Heart right ventricle (tissue), 16 donors: Measurements from ENCODE around the gene WDR18. TPM values are rescaled to one million over a fixed set of nuclear protein-coding genes. Genes with fewer than 3 reads are reported as not detected.
A peak's percentile ranks its signal among the peaks of the same experiment; 100 is the strongest.
"Not testable (repeated sequence)": the region's sequence is repeated elsewhere in the genome, so short reads cannot be mapped to it uniquely, and the experiment has no call there.

Experiments
- ATAC-seq, 8 donors: fragments of 200-7000 bp; cut with Tn5 transposase; one replicate each; pipeline ENCODE4 v1.9.1; 2020; ENCODE audit warnings: mild to moderate bottlenecking in 8 of 8, moderate library complexity in 8 of 8, moderate number of reproducible peaks in 1 of 8
- DNase-seq, 2 donors: peaks; one replicate each; pipeline ENCODE4 v3.0.0-alpha.2; 2020
- H3K27ac ChIP-seq, 10 donors: fragments of 200-600 bp; sonication (generic) in 2 of 10; one replicate each; pipeline versions ENCODE4 v1.5.0 to v1.8.0; 2020 to 2022; ENCODE audit warnings: mild to moderate bottlenecking in 3 of 10
- H3K27me3 ChIP-seq, 7 donors: fragments of 200-600 bp; one replicate each; pipeline ENCODE4 v1.8.0; 2021 to 2022; ENCODE audit warnings: mild to moderate bottlenecking in 2 of 7
- H3K36me3 ChIP-seq, 9 donors: fragments of 200-600 bp; sonication (generic) in 1 of 9; one replicate each; pipeline versions ENCODE4 v1.5.0 to v1.8.0; 2020 to 2022; ENCODE audit warnings: mild to moderate bottlenecking in 2 of 9
- H3K4me1 ChIP-seq, 9 donors: fragments of 200-600 bp; sonication (generic) in 1 of 9; one replicate each; pipeline versions ENCODE4 v1.5.0 to v1.8.0; 2020 to 2022; ENCODE audit warnings: mild to moderate bottlenecking in 4 of 9
- H3K4me3 ChIP-seq, 10 donors: fragments of 200-600 bp; sonication (generic) in 2 of 10; one replicate each; pipeline versions ENCODE4 v1.5.0 to v1.8.0; 2020 to 2022; ENCODE audit warnings: mild to moderate bottlenecking in 7 of 10, moderate library complexity in 2 of 10
- H3K9me3 ChIP-seq, 11 donors: fragments of 200-600 bp in 10 of 11; sonication (generic) in 2 of 11; one replicate each; pipeline versions ENCODE4 v1.5.0 to v1.8.0; 2013 to 2022; ENCODE audit warnings: mild to moderate bottlenecking in 2 of 11, control low read depth in 1 of 11, moderate library complexity in 1 of 11
- CTCF ChIP-seq, 9 donors: fragments of 200-600 bp; sonication (generic) in 2 of 9; IDR thresholded peaks; one replicate each; pipeline versions ENCODE4 v1.5.0 to v1.8.0; 2021 to 2022; ENCODE audit warnings: antibody characterized with exemption in 9 of 9, mild to moderate bottlenecking in 5 of 9, moderate library complexity in 1 of 9
- WGBS, 2 donors: extraction: QIAGEN DNeasy Blood & Tissue Kit; methylation state at CpG; one replicate each; pipeline ENCODE4 v1.1.7; 2013; ENCODE audit warnings: inconsistent platforms in 1 of 2; 5-methylcytosine and 5-hydroxymethylcytosine counted together
- intact Hi-C, 10 donors: fragments of 100-400 bp; cut with DNase I; formaldehyde crosslinking; loops; one replicate each; pipeline versions ENCODE4 v1.11.1 to v1.14.2; 2022
- polyA plus RNA-seq, 2 donors: library from polyadenylated mRNA; stranded (reverse); fragments of 200-250 nt; gene quantifications; one replicate each; pipeline ENCODE4 v1.2.3, GENCODE V29; 2013
- total RNA-seq, 10 donors: library from RNA; stranded (reverse); fragmentation: NEBNext Ultra II Directional in 3 of 10; extraction: Animal tissue kit (Norgen Biotek cat#: 25700) in 3 of 10; gene quantifications; one replicate each; pipeline versions ENCODE4 v1.2.1 to v1.2.4, GENCODE V29; 2021 to 2023
- donor health status: Arrhythmogenic right ventricular cardiomyopathy.
- donor health status: ischemic (EF 13 %, LVEDD 7.1; RV severe dilation, severe dysfunction).
- donor health status: healthy with polysubstance abuse.
- donor health status: DM: no; HTN: yes; CAD: no.
- donor health status: DM: no; HTN: no; CAD: no.
- donor health status: ischemic (EF 25% LVEDD 6.9; RV normal size, moderate dysfunction).
- donor health status: ischemic (EF 25% LVEDD 5.7; RV mildly dilated, moderate dysfunction).
- donor health status: healthy.
- donor health status: DM: yes; HTN: yes; CAD: no.
- donor health status: Ischemic cardiomyopathy.
- donor health status: ischemic (EF 35%, LVEDD 5.7; RV mildly dilated, moderate dysfunction).
- donor health status: nonischemic (EF 11% LVEDD 7.7; RV severe dilation, severe dysfunction).
- donor health status: DM: yes; HTN: yes; CAD: no.
- donor health status: PGD.
- donor health status: ischemic (EF 29% LVEDD 5.4; RV normal size, mild dysfunction).
- donor health status: nonischemic (EF 23%, LVEDD 6.1; RV moderate dilation, normal function).

The WDR18 gene
- total and polyA plus RNA-seq, 12 donors = 17.3 to 66.4 (median 21.0) TPM

DNA sequence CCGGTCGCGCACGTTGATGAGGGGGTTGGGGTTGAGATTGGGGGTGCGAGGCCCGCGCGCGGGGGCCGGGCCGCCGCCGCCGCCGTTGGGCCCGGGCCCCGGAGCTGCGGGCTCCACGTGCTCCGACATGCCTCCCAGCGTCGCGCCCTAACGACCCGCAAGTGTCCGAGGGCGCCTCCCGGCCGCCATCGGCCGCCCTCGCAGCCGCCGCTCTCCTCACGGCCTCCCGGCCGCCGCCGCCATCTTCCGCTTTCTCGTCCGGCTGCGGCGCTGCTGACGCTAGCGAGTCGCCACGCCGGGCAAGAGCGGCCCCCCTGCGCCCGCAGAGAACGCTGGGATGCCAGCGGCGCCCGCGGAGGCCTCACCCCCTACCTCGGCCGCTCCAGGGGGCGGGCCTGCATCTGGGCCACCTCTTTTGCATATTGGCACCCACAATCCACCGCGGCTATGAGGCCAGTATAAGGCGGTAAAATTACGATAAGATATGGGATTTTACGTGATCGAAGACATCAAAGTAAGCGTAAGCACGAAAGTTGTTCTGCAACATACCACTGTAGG is 36.8 kb downstream of the WDR18 start, which contains the start of gene TMEM259:
Gene TMEM259 (minus strand): TSS at position 256 of the 558 bp plus-strand sequence. CDS start 127 bp downstream, at position 129.
- intact Hi-C loops = loop anchor here in 5 of 10 donors (1.0 to 5.0 kb wide), 4 partner anchors 37 to 82 kb away; partner anchors contain the start of genes GPX4 (in 4 of the 5), POLR2E (in 1 of the 5) and WDR18 (in 1 of the 5)
- TF ChIP-seq CTCF (IDR thresholded peaks at IDR 0.05) = no peak
- WGBS, 2 donors = 0% methylated on average over 61 to 68 of the region's 68 CpGs

GRCh38 chr19:1023883-1024188 is 39.7 kb downstream of the WDR18 start:
- Histone ChIP-seq H3K4me1 (peaks cover 24 to 64% (median 47%) of the 10 kb centered on the region in 9 donors), H3K27ac (peak overlapping the region in 4 of 10 donors; percentile 89 to 97 (median 91))
- H3K27me3 ChIP-seq, H3K4me3 ChIP-seq, H3K36me3 ChIP-seq, DNase-seq, ATAC-seq, H3K9me3 ChIP-seq: not testable (repeated sequence)
- intact Hi-C loops = loop anchor here in 4 of 10 donors (5.0 kb wide), 2 partner anchors 73 to 78 kb away; partner anchors contain the start of genes GPX4 (in 3 of the 4) and POLR2E (in 1 of the 4)
- WGBS, 2 donors = 76 to 83% methylated on average over 5 of the region's 5 CpGs

More for the DNA sequence above, 36.8 kb downstream of the WDR18 start, which contains the start of gene TMEM259:
- Histone ChIP-seq H3K4me3 (peak within 1 kb of the TSS; percentile 54 to 91 (median 78)), H3K9me3 (no peaks in the 10 kb centered on the region), H3K27me3 (no peaks in the 10 kb centered on the region), H3K27ac (peak within 1 kb of the TSS; percentile 86 to 97 (median 92)), H3K36me3 (peaks cover 0 to 9% (median 0%) of the 10 kb centered on the region in 9 donors), H3K4me1 (peaks cover 41 to 66% (median 58%) of the 10 kb centered on the region in 9 donors)
- ATAC-seq (peak; percentile 88 to 94 (median 92)), DNase-seq (peak; percentile 97)

DNA sequence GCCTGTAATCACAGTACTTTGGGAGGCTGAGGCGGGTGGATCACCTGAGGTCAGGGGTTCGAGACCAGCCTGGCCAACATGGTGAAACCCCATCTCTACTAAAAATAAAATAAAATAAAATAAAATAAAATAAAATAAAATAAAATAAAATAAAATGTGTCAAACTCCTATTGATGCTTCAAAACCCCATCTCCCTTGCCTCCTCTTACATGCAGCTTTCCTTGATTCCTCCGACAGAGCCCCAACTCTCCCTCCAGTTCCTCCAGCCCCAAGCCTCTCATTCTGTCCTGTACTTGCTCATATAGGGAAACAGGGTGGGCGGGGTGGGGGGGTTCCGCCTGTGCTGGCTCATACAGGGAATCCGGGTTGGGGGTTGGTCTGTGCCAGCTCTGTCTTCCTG is 40.9 kb downstream of the WDR18 start:
- H3K27me3 ChIP-seq = not testable (repeated sequence)
- H3K27ac ChIP-seq = peak overlapping the region in 4 of 10 donors; percentile 95 to 99 (median 98)

DNA sequence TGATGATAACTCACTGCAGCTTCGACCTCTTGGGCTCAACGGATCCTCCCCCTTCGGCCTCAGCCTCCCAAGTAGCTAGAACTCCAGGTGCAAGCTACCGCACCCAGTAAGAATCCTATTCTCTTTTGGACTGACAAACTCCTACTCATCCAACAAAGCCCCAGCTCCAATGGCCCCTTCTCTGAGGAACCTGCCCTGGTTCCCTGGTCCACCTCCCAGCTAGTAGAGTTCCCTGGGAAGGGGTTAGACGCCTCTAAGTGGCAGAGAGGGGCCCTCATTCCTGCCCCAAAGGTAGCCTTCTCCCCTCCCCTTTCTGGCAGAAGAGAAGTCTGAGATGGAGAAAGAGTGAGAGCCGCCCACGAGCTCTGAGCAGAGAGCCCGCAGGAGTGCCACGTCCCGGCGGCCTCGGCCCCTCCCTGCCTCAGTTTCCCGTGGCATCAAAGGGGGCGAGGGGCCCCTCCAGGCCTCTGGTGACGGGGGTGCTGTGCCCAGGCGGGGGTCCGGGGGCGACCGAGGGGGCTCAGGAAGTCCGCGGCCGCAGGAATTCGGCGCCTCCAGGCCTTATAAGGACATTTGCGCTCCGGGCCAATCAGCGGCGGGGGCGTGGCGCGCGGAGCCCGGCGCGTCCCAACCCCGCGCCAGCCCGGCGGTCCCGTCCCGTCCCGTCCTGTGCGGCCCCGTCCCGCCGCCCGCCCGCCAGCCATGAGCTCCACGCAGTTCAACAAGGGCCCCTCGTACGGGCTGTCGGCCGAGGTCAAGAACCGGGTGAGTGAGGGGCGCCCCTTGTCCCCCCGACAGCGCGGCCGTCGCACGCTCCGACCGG is 42.0 kb downstream of the WDR18 start, which contains the start of gene CNN2:
Gene CNN2 (plus strand): TSS at position 649 of the 823 bp plus-strand sequence. CDS start 54 bp downstream, at position 703.
- Histone ChIP-seq H3K27ac (peak within 1 kb of the TSS; percentile 86 to 99 (median 97)), H3K36me3 (peaks cover 0 to 18% (median 0%) of the 10 kb centered on the region in 9 donors), H3K4me1 (peaks cover 14 to 61% (median 45%) of the 10 kb centered on the region in 9 donors), H3K9me3 (no peaks in the 10 kb centered on the region), H3K27me3 (no peaks in the 10 kb centered on the region), H3K4me3 (peak within 1 kb of the TSS; percentile 63 to 97 (median 90))
- peak; percentile 55 to 89 (median 77) for ATAC-seq
- DNase-seq = peak; percentile 78 to 82
- TF ChIP-seq CTCF (IDR thresholded peaks at IDR 0.05) = no peak
- WGBS, 2 donors = 5% methylated on average over 63 of the region's 63 CpGs
- intact Hi-C loops = loop anchor here in 1 of 10 donors (5.0 kb wide), 1 partner anchor 76 kb away; the partner anchor contains the start of gene GPX4

More for the DNA sequence above, 40.9 kb downstream of the WDR18 start:
- not testable (repeated sequence) for DNase-seq, H3K36me3 ChIP-seq, H3K4me3 ChIP-seq, ATAC-seq, H3K9me3 ChIP-seq
- intact Hi-C loops = loop anchor here in 1 of 10 donors (5.0 kb wide), 1 partner anchor 77 kb away; the partner anchor contains the start of gene GPX4
- peaks cover 14 to 62% (median 45%) of the 10 kb centered on the region in 9 donors for H3K4me1 ChIP-seq
- 93 to 95% methylated on average over 6 of the region's 6 CpGs for WGBS, 2 donors
